HG03066 (cell line): ENCODE measurements around the gene RAD23B.

ENCODE experiments used
- ATAC-seq: cut with Tn5 transposase; IDR thresholded peaks from one replicate; pipeline ENCODE4 v1.9.1; 2021; ENCODE audit warnings: low read depth; ENCODE audit not compliant: unreplicated experiment

Gene RAD23B

DNA sequence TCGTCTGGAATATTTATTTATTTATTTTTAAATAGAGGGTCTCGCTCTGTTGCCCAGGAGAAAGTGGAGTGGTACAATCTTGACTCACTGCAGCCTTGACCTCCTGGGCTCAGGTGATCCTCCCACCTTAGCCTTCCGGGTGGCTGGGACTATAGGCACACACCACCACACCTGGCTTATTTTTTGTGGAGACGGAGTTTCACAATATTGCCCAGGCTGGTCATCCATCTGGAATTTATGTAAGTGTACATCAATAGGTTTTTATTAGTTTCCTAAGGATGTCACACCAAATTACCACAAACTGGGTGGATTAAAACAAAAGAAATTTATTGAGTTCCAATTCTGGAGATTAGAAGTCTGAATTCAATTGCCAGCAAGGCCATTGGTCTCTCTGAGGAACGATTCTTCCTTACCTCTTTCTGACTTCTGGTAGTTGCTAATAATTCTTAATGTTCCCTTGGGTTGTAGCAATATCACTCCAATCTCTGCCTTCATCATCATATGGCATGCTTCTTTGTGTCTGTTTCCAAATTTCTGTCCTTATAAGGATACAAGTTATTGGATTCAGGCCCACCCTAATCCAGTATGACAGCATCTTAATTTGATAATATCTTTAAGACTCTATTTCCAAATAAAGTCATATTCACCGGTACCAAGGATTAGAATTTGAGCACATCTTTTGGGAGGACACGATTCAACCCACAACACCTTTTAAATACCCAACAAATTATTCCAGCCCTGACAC is 16.3 kb upstream of the RAD23B start:
- ATAC-seq, result no peak

DNA sequence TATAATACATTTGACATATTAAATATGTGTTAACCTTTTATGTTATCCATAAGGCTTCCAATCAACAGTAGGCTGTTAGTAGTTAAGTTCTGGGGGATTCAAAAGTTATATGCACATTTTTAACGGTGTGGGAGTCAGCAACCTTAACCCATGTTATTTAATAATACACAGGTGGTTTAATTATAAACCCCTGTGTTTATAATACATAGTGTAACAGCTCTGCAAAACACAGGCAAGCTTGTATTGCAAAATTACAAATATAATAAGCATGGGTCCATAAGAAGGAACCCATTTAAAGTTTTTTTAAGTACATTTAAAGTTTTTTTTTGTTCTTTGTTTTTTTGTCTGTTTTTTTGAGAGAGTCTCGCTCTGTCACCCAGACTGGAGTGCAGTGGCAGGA is 14.5 kb upstream of the RAD23B start:
- ATAC-seq, result no peak

DNA sequence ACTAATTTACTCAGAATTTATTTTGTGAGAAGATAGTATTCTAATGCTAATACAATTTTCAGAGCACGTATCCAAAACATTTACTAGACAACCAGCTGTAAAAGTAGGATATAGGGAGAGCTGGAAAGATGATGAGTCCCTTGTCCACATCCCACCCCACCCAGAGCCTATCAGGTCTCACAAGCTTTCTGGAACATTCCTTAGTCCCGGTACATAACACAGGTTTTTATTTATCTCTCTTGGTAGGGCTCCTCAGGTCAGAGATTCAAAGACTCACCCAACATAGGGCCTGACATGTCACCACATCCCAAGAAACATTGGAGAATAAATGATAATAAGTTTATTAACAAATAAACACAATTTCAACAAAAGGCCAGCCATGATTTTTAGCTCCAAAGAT is 13.8 kb upstream of the RAD23B start:
- ATAC-seq, result no peak

DNA sequence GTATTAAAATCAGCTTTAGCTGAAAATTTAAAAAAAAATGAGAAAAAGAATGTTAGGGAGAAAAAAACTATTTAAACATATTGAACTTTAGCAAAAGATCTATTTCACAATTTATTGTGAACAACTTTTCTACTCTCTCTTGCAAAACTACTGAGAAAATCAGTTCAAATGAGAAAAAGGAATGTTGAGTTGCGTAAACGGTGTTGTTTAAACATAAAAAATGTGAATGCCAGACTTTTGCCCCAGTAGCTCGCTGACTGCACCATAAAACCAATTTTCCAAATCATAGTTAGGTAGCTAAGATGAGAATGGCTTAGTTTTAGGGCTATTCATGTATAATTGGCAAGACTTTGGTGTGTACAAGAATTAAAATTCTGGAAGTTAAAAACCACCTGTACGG is 13.4 kb upstream of the RAD23B start:
- ATAC-seq, result no peak

DNA sequence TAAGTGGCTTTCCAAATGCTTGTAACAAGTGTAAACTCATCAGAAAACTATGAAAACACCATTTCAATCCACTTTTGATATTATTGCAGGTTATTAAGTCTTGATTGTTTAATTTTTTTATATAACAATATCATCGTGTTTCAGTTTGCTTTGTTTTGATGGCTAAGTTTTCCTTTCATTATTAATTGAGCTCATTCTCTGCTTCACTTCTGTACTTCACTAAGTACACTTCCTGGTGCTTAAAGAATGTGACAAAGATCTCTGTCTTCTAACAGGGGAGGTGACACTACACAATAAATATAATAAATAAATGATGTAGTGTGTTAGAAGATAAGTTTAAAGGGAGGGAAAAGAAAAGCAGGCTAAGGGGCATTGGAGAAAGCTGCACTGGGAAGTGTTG is 13.0 kb upstream of the RAD23B start:
- no peak for ATAC-seq

DNA sequence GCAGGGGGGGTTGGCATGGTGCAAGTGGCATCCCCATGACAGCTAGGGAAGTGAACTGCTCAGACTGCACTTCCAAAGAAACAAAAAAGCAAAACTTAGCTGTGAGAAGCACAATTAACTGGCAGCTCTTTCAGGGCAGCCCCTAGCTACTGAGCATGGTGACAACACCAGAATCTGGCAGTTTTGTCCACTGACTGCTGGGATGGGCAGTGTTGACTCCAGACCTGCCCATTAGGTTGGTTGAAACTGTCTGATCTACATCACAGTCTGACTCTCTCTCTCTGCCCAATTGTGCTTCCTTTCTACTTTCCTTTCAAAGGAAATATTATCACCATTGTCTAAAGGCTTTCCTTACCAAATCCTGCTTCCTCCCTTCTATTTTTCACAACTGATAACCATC is 12.5 kb upstream of the RAD23B start:
- no peak for ATAC-seq

DNA sequence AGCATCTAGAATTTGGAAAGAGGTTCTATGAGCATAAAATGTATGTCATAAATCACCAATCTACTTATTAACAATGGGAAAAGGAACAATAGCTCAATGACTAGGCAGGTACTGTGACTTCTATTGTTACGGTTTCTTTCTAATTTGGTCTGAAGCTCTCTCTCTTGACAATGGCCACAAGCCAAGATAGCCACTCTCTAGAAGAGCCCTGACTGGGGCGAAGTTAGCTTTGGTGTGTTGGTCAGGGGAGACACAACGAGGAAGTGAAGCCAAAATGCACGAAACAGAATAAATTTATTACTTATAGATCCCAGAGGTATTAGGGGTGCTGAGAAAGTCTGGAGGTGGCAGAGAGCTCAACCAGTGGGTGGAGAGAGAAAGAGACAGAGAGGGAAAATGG is 9.4 kb upstream of the RAD23B start:
- ATAC-seq, result peak; percentile 14

- ATAC-seq, result peak; percentile 75
These were observed 9.0 kb upstream of the RAD23B start for GRCh38 chr9:107274096-107274495.

- no peak for ATAC-seq
These were observed 8.1 kb upstream of the RAD23B start for GRCh38 chr9:107274953-107275422.

- no peak for ATAC-seq
These were observed 7.5 kb upstream of the RAD23B start for GRCh38 chr9:107275530-107275929.

- ATAC-seq, result no peak
These were observed 5.9 kb upstream of the RAD23B start for GRCh38 chr9:107276966-107277710.

DNA sequence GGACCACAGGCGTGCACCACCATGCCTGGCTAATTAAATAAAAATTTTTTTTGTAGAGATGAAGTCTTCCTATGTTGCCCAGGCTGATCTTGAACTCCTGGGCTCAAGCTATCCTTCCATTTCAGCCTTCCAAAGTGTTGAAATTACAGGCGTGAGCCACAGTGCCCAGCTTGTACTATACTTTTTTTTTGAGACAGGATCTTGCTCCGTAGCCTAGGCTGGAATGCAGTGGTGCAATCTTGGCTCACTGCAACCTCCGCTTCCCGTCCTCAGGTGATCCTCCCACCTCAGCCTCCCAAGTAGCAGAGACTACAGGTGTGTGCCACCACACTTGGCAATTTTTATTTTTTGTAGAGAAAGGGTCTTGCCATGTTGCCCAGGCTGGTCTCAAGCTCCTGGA is 5.3 kb upstream of the RAD23B start:
- no peak for ATAC-seq

DNA sequence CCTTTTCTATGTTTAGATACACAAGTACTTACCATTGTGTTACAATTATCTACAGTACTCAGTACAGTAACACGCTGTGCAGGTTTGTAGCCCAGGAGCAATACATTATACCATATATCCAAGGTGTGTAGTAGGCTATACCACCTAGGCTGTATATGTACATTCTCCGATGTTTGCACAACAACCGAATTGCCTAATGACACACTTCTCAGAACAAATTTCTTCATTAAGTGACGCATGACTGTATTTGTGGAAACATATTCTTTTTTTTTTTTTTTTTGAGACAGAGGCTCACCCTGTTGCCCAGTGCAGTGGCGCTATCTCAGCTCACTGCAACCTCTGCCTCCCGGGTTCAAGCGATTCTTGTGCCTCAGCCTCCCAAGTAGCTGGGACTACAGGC is 4.0 kb upstream of the RAD23B start:
- no peak for ATAC-seq

DNA sequence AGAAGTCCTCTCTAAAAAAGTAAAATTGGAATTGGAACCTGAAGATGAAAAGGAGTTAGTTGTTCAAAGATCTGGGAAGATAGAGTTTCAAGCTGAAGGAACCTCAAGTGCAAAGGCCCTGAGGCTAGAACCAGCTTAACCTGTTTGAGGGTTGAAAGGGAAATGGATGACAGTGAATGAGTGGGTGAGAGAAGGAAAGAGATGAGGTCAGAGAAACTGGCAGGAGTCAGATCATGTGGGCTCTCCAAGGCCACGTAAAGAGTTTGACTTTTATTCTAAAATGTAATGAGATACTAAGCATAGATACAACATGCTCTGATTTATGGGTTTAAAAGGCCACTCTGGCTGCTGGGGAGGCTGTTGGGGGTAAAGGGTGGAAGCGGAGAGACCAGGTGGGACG is 2.5 kb upstream of the RAD23B start:
- no peak for ATAC-seq

DNA sequence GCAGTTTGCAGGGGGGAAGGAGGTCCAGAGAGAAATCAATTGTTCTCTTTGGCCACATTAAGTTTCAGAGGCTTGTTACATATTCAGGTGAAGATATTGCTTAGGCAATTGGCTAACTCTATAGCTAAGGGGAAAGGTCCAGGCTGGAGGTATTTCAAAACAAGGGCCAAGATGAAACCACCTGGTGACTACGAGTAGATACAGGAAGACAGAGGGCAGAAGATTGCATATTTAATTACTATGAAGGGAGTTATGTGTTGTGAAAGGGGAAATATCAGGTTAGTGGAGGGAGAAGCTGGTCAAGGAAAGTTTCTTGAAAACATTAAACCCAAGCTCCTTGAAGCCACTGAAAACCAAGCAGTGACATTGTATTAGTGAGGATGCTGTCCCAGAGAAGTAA is 1.9 kb upstream of the RAD23B start:
- no peak for ATAC-seq

GRCh38 chr9:107281922-107282667 is 984 bp upstream of the RAD23B start:
- peak; percentile 2 for ATAC-seq

DNA sequence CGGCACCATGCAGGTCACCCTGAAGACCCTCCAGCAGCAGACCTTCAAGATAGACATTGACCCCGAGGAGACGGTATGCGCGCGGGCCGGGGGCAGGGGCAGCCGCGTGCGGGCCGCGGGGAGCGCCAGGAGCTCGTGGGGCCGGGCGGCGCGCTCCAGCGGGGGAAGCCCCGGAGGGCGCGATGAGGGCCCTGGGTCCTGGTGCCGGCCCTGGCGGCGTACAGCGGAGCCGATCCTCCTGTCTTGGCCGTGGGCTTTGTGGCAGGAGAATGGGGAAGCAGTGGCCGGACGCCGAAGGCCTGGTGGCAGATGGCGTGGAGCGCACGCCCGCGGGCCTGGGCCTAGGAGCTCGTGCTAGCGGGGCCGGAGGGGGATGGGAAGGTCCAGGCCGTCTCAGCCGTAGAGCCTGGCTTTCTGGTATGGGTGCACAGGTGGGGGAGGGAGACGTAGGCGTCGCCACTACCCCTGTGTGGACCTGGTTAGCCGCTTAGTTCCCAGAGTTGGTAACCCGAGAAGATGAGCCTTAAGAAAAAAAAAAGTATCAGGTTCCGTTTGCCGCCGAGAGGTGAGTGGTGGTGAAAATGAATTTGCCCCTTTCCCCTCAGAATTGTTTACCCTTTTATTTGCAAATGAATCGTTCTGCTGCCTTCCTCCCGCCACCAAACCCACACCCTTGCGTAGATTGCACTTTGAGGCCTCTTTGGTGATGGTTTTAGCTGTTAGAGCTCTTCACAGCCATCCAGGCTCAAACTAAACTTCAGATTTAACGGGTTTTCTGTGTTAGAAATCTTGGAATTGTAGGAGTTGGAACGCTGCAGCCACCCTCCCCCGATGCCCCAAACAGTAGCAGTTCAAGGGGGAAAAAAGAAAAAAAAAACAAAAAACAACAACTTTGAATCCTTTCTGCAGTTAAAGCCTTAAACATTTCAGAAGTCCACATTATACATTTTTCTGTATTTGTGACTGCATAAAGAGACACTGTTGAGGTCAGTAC is 841 bp downstream of the RAD23B start:
- ATAC-seq, result peak; percentile 37

- ATAC-seq, result no peak
These were observed 1.6 kb downstream of the RAD23B start for GRCh38 chr9:107284636-107285035.

- ATAC-seq, result no peak
These were observed 2.2 kb downstream of the RAD23B start for GRCh38 chr9:107285286-107285685.

DNA sequence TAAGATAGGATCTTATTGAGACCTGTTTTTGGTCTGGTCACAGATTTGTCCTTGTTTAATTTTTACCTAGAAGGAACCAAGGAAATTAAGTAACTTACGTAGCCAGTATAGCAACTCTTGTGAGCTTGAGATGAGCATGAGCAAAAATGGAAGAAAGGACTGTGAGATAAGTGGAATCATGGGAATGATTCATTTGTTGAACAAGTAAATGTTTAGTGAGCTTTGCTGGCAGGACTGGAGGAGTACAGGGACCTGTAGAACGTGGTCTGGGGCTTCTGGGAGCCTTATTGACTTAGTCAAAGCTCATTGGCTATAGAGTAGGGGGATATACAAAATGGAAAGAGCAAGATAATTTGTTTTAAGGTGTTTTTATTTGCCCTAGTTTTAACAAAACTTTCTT is 3.0 kb downstream of the RAD23B start:
- ATAC-seq, result no peak
